Retina (tissue), 1 donor: ENCODE measurements around the gene RPL39L.

Experiments used
- DNase-seq: peaks from one replicate; pipeline ENCODE4 v3.0.0-alpha.2; 2016

The RPL39L gene

DNA sequence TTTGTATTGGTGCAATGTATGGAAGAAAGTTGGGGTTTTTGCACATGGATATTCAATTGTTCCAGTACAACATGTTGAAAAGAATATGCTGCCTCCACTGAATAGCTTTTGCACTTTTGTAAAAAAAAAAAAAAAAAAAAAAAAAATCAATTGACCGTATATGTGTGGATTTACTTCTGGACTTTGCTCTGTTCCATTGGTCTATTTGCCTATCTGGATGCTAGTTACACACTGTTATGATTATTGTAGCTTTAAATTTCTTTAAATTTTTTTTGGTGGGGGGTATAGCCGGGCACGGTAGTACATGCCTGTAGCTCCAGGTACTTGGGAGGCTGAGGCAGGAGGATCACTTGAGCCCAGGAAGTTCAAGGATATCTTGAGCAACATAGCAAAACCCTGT is 52.5 kb downstream of the RPL39L start:
- no peak for DNase-seq

DNA sequence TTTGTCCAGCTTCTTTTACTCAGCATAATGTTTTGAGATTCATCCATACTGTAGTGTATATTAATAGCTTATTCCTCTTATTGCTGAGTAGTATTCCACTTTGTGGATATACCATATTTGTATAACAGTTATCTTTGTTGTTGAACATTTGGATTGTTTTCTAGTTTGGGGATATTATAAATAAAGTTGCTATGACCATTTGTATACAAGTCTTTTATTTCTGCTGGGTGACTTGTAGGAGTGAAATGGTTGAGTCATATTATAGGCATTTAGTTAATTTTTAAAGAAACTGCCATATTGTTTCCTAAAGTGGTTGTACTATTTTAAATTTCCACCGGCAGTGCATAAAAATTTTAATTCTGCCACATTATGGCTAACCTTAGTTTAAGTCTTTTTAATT is 53.4 kb downstream of the RPL39L start:
- no peak for DNase-seq

DNA sequence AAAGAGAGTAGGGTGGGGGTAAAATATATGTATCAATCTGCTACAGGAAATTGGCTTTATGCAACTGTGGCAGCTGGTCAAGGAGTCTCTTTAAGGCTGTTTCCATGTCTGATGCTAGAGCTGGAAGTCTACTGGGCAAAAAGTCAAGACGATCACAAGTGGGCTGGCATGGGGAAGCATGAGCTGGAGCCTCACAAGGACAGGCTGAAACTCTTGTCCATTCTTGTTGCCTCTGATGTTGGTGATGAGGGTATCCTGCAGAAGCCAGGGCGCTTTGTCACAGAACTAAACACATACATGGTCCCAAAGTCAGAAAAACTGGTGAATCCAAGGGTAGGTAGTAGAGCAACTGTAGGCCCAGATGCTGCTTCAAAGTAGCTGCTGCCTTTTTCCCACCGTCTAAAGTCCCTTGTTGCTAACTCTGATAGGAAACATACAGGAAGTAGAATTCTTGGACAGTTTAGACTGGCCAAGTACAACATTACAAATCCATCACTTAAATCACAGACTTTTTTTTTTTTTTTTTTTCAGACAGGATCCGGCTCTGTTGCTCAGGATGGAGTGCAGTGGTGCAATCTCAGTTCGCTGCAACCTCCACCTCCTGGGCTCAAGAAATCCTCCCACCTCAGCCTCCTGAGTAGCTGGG is 54.2 kb downstream of the RPL39L start:
- DNase-seq, result no peak

DNA sequence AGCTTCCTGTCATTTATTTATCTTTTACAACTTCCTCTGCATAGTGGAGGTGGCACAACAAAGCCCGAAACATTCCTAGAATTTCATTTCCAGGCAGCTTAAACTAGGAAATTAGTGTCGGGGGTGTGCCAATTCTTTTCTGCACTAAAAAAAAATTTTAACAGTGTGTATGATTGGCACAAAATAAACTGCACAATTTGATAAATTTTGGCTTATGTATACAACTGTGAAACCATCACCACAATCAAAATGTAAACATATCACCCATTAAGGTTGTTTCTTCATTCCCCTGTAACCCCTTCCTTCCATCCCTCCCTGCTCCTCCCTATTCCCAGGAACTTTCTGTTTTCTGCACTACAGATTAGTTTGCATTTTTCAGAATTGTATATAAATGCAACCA is 54.7 kb downstream of the RPL39L start:
- no peak for DNase-seq

DNA sequence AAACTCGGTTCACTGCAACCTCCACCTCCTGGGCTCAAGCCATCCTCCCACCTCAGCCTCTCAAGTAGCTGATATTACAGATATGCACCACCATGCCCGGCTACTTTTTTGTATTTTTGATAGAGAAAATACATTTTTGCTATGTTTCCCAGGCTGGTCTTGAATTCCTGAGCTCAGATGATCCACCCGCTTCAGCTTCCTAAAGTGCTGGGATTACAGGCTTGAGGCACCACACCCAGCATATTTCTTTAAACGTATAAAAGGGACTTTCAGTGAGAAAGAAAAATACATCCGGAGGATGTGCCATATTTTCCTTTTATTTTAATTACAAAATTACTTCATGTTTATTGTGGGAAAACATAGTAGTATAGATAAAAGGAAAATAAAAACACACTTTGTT is 55.2 kb downstream of the RPL39L start:
- no peak for DNase-seq

DNA sequence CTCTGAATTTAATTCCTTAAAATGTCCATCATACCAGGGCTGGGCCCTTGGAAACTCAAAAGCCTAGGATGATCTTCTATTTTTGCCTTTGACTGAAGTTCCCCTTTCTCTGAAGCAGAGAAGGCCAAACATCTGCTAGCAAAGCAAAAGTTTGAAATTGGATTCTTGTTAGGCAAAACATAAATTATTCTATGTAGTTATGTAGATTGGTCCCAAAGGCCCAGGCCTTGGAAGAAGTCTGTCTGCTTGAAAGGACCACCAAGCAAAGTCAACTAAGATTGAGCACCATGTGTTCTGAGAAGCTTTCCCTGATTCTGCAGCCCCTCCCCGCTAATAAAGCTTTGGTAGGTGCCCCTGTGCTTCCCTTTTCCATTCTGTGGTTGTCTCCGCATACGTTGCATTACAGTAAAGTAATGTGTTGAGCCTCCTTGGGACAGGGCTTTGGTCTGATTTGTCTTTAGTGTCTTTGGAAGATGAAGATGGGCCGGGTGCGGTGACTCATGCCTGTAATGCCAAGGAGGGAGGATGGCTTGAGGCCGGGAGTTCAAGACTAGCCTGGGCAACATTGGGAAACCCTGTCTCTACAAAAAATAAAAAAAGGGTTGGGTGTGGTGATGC is 56.4 kb downstream of the RPL39L start:
- no peak for DNase-seq

DNA sequence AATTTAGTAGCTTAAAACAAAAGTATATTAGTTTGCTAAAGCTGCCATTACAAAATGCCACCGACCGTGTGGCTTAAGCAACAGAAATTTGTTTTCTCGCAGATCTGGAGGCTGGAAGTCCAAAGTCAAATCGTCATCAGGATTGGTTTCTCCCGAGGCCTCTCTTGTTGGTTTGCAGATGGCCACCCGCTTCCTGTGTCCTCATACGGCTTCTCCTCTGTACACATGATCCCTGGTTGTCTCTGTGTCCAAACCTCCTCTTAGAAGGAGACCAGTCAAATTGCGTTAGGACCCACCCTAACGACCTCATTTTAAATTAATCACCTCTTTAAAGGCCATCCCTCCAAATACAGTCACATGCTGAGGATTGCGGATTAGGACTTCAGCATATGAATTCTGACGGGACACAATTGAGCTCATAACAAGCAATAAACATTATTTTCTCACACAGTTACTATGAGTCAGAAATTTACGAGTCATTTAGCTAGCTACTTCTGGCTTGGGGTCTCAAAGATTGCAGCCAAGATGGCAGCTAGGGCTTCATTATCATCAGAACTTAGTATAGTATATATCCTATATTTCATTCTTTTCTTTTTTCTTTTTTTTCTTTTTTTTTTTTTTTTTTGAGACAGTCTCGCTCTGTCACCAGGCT is 58.4 kb downstream of the RPL39L start:
- no peak for DNase-seq

DNA sequence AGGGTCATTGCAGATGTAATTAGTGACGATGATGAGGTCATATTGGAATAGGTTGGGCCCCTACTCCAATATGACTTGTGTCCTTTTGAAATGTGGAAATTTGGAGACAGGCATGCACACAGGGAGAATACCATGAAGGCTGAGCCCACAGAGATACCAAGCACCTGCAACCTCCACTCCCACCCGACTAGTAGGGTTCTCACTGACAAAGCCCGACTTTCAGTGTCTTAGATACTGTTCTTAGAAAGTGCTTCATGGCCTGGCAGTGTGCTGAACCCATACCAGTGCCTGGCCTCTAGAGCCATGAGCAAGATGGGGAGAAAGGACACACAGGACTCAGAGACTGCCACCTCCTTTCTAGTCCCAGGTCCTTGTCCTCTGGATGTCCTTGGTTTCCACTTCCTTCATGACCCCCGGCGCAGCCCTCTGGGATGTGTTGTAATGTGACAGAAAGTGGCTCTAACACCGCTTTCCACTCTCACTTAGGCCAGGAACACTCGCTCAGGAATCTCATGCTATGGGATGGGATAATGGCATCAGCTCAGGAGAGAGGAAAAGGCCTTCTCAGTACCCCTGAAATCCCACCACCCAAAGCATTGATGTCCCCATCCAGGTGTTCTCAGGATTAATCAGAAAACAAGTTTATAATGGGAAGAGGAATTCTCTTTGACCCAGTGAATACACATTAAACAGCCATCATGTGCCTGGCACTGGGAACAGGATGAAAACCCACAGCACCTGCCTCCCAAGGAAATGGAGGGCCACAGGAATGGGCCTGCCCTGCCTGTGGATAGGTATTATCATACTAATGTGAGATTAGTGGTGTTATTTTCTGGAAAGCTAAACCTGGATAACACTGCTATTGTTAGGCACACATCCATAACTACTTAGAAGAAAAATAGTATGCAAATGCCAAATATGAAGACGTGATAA is 59.9 kb downstream of the RPL39L start:
- DNase-seq, result no peak

DNA sequence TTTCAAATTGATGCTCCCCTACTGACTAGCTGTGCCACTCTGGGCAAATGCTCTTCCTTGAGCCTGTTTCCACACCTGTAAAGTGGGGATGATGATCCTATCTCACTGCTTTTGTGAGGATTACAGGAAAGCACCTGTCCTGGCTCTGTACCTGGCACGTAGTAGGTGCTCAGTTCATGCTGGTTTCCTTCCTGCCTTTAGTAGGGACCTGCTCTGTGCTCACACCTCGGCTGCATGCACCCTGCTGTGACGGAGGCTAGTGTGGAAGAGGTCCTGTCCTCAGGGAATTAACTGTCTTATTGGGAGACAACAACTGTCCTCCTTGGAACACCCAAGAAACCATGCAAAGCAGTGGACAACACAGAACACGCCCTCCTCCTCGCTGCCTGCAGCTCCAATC is 61.8 kb downstream of the RPL39L start:
- no peak for DNase-seq

DNA sequence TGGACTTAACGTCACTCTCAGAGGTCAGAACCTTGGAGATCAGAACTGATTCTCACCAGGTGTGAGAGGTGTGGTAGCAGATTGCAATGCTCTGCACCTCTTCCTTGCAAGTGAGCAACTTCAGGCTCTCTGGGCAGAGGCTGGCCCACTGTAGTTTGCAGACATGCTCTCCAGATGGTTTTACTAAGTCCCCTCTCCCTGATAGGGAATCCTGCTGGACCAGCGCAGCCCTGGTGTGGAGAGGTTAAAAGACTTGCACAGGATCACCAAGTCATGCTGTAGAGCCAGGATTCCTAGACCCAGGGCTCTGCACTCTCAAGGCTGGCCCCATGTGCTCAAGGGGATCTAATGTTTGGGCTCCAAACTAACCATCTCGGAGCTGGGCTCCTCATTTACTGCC is 62.2 kb downstream of the RPL39L start:
- no peak for DNase-seq

DNA sequence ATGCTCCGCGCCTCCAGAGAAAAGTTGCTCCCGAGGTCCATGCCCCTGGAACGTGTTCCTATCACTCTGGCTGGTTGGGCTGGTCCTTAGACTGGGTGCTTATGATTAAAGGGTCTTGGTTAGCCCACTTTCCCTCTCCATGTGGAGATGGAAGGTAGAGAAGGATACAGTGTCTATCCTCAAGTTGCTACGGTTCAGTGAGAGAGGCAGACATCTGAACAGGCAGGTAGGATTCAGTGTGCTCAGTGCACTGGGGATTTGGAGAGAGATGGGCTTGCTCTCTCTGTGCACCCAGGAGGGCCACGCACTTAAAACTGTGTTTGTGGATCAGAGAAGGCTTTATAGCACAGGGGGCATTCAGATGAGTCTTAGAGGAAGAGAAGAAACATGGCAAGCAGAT is 63.0 kb downstream of the RPL39L start:
- no peak for DNase-seq

DNA sequence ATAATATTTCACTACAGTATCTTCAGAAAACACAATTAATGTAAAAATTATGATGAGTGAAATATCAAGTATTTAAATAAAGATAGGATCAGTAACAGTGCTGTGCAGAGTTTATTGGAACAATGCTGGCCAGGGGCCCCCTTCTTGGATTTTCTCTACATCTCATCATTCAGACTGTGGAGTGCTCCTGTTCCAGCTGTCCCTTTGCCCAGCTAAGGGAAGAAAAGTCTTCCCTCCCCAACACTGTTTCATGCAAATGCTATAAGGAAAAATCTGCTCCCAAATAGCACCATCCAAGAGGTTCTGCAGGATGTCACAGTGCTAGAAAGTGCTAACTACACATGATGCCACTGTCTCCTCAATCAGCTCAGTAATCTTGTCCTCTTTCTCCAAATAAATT is 64.5 kb downstream of the RPL39L start:
- no peak for DNase-seq

DNA sequence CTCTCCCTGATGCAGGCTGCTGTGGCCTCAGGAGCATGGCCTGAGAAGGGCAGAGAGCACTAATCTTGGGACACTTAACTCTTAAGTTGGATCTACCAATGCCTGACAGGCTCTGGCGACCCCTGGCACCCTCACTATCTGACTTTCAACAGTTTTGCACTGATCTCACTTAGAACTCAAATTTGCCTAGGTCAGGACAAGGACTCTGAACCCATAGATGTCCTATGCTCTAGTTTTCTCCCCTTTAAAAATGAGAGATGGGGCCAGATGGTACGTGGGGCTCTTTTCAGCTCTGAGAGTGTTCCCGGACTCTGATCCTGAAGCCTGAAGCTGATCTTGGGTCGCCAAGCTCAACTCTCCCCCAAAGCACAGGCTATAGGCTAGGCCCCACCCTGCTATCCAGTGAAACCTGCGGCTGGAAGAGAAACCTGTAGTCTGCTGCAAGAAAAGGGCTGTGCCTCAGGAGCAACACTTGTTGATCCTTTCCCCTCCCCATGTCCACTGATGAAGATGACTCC is 65.7 kb downstream of the RPL39L start:
- DNase-seq, result no peak

DNA sequence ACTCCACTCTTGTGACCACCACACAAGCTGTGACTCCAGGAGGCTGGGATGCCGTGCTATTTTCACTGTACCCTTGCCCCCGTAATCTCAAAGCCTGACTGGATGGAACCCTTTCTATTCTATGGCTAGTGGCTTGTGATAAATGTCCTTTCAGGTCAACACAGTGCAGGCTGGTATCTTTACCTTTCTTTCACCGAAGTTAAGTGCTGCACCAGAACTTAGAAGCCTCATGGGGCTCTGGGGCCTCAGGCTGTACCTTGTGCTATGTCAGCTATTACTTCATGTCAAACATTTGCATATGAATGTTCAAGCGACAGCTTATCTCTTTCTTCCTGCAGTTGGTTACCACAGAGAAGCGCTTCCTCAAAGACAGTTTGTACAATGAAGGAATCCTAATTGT is 66.8 kb downstream of the RPL39L start:
- no peak for DNase-seq

DNA sequence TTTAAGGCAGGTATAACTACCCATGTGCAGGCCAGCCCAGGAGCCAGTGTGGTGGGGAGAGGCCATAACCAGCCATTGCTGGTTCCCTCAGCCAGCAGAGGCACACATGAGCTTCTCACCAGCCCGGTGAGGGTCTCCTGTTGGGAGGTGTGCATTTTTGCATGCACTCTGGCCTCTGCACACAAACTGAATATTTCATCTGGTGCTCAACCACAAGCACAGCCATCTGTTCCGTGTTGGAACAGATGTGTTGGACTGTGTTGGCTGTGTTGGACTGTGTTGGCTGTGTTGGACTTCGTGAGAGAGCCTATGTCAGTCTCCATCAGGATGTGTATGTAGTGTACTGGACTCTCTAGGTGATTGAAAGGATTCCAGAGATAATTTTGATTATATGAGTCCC is 67.2 kb downstream of the RPL39L start:
- DNase-seq, result no peak
